H1 (cell line): ENCODE data around the gene TIMP3. TPM values are rescaled to one million over a fixed set of nuclear protein-coding genes. Genes with fewer than 3 reads are reported as not detected.

ENCODE experiments used
- BCL11A ChIP-seq, 2 experiments: IDR thresholded peaks; one replicate each; pipeline ENCODE4 v1.6.1; 2011; ENCODE audit warnings: low read depth in 2 of 2, low read length in 2 of 2, mild to moderate bottlenecking in 2 of 2
- EZH2 ChIP-seq: fragments of 200-600 bp; sonication (generic); IDR thresholded peaks from 2 replicates; pipeline ENCODE4 v1.7.1; 2012; ENCODE audit warnings: low read depth, mild to moderate bottlenecking, moderate library complexity, low read length, inconsistent platforms; ENCODE audit not compliant: severe bottlenecking
- JUN ChIP-seq: IDR thresholded peaks from 2 replicates; pipeline ENCODE4 v1.6.1; 2011; ENCODE audit warnings: low read depth, mild to moderate bottlenecking, improper control_type of control experiment, low read length
- SP1 ChIP-seq: IDR thresholded peaks from 2 replicates; pipeline ENCODE4 v1.6.1; 2011; ENCODE audit warnings: low read depth, low read length
- TBP ChIP-seq: IDR thresholded peaks from 2 replicates; pipeline ENCODE4 v1.6.1; 2011; ENCODE audit warnings: low read depth, low read length, improper control_type of control experiment
- TEAD4 ChIP-seq: IDR thresholded peaks from 2 replicates; pipeline ENCODE4 v1.6.1; 2012; ENCODE audit warnings: low read depth, low read length, inconsistent platforms, mixed read lengths
- polyA plus RNA-seq, 7 experiments: library from polyadenylated mRNA; depleted of rRNA in 3 of 7; stranded (reverse) in 5 of 7; unstranded in 2 of 7; fragments of >200 nt in 5 of 7; fragments of 200-250 nt in 2 of 7; gene quantifications; 1 replicate in 5 of 7; 2 replicates in 1 of 7; 4 replicates in 1 of 7; pipeline versions ENCODE4 v1.2.1 to v1.2.3, GENCODE V29; 2011 to 2013; ENCODE audit warnings: missing spikeins in 2 of 7, mixed read lengths in 2 of 7
- total RNA-seq: library from RNA; stranded (reverse); fragmentation: NEBNext Ultra II Directional; extraction: Animal tissue kit (Norgen Biotek cat#: 25700); gene quantifications from 2 replicates; pipeline ENCODE4 v1.2.1, GENCODE V29; 2021
- TF ChIP-seq, protein P1 (sequence below): fragments of 300-600 bp; sonication (generic); IDR thresholded peaks from 2 replicates; pipeline ENCODE4 v1.7.1; 2012; ENCODE audit warnings: low read length, moderate library complexity, mild to moderate bottlenecking, inconsistent platforms; ENCODE audit not compliant: insufficient replicate concordance
- TF ChIP-seq, protein P2 (sequence below), 3 experiments: IDR thresholded peaks; 1 replicate in 2 of 3; 2 replicates in 1 of 3; pipeline versions ENCODE4 v1.5.1 to v1.6.1; 2011; ENCODE audit warnings: low read length in 3 of 3, mild to moderate bottlenecking in 3 of 3, inconsistent platforms in 2 of 3, low read depth in 1 of 3, moderate library complexity in 1 of 3; ENCODE audit not compliant: insufficient read depth in 1 of 3; ENCODE audit errors: control extremely low read depth in 1 of 3

The TIMP3 gene
- total and polyA plus RNA-seq, 2 of the 8 experiments (the other 6 are each of a cell fraction or from before 2014, with no cell fraction given): 1.3 to 4.7 TPM

GRCh38 chr22:32800158-32800882, 1.2 kb upstream of the TIMP3 start (continued):
- TF ChIP-seq, protein P1, sequence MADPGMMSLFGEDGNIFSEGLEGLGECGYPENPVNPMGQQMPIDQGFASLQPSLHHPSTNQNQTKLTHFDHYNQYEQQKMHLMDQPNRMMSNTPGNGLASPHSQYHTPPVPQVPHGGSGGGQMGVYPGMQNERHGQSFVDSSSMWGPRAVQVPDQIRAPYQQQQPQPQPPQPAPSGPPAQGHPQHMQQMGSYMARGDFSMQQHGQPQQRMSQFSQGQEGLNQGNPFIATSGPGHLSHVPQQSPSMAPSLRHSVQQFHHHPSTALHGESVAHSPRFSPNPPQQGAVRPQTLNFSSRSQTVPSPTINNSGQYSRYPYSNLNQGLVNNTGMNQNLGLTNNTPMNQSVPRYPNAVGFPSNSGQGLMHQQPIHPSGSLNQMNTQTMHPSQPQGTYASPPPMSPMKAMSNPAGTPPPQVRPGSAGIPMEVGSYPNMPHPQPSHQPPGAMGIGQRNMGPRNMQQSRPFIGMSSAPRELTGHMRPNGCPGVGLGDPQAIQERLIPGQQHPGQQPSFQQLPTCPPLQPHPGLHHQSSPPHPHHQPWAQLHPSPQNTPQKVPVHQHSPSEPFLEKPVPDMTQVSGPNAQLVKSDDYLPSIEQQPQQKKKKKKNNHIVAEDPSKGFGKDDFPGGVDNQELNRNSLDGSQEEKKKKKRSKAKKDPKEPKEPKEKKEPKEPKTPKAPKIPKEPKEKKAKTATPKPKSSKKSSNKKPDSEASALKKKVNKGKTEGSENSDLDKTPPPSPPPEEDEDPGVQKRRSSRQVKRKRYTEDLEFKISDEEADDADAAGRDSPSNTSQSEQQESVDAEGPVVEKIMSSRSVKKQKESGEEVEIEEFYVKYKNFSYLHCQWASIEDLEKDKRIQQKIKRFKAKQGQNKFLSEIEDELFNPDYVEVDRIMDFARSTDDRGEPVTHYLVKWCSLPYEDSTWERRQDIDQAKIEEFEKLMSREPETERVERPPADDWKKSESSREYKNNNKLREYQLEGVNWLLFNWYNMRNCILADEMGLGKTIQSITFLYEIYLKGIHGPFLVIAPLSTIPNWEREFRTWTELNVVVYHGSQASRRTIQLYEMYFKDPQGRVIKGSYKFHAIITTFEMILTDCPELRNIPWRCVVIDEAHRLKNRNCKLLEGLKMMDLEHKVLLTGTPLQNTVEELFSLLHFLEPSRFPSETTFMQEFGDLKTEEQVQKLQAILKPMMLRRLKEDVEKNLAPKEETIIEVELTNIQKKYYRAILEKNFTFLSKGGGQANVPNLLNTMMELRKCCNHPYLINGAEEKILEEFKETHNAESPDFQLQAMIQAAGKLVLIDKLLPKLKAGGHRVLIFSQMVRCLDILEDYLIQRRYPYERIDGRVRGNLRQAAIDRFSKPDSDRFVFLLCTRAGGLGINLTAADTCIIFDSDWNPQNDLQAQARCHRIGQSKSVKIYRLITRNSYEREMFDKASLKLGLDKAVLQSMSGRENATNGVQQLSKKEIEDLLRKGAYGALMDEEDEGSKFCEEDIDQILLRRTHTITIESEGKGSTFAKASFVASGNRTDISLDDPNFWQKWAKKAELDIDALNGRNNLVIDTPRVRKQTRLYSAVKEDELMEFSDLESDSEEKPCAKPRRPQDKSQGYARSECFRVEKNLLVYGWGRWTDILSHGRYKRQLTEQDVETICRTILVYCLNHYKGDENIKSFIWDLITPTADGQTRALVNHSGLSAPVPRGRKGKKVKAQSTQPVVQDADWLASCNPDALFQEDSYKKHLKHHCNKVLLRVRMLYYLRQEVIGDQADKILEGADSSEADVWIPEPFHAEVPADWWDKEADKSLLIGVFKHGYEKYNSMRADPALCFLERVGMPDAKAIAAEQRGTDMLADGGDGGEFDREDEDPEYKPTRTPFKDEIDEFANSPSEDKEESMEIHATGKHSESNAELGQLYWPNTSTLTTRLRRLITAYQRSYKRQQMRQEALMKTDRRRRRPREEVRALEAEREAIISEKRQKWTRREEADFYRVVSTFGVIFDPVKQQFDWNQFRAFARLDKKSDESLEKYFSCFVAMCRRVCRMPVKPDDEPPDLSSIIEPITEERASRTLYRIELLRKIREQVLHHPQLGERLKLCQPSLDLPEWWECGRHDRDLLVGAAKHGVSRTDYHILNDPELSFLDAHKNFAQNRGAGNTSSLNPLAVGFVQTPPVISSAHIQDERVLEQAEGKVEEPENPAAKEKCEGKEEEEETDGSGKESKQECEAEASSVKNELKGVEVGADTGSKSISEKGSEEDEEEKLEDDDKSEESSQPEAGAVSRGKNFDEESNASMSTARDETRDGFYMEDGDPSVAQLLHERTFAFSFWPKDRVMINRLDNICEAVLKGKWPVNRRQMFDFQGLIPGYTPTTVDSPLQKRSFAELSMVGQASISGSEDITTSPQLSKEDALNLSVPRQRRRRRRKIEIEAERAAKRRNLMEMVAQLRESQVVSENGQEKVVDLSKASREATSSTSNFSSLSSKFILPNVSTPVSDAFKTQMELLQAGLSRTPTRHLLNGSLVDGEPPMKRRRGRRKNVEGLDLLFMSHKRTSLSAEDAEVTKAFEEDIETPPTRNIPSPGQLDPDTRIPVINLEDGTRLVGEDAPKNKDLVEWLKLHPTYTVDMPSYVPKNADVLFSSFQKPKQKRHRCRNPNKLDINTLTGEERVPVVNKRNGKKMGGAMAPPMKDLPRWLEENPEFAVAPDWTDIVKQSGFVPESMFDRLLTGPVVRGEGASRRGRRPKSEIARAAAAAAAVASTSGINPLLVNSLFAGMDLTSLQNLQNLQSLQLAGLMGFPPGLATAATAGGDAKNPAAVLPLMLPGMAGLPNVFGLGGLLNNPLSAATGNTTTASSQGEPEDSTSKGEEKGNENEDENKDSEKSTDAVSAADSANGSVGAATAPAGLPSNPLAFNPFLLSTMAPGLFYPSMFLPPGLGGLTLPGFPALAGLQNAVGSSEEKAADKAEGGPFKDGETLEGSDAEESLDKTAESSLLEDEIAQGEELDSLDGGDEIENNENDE: no peak
- TF ChIP-seq TBP (no peak), EZH2 (no peak), JUN (no peak), BCL11A (IDR thresholded peaks at IDR 0.05; ENCODE audit: low read depth in 2 of 2, low read length in 2 of 2) (no peak), TEAD4 (no peak), SP1 (no peak)
- TF ChIP-seq, protein P2, sequence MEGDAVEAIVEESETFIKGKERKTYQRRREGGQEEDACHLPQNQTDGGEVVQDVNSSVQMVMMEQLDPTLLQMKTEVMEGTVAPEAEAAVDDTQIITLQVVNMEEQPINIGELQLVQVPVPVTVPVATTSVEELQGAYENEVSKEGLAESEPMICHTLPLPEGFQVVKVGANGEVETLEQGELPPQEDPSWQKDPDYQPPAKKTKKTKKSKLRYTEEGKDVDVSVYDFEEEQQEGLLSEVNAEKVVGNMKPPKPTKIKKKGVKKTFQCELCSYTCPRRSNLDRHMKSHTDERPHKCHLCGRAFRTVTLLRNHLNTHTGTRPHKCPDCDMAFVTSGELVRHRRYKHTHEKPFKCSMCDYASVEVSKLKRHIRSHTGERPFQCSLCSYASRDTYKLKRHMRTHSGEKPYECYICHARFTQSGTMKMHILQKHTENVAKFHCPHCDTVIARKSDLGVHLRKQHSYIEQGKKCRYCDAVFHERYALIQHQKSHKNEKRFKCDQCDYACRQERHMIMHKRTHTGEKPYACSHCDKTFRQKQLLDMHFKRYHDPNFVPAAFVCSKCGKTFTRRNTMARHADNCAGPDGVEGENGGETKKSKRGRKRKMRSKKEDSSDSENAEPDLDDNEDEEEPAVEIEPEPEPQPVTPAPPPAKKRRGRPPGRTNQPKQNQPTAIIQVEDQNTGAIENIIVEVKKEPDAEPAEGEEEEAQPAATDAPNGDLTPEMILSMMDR (IDR thresholded peaks at IDR 0.05; ENCODE audit: control extremely low read depth in 1 of 3, insufficient read depth in 1 of 3, low read depth in 1 of 3, low read length in 3 of 3): no peak
